CD4-positive, alpha-beta T cell treated with Interleukin-4 for 4 hours (primary cell): ENCODE data around the gene MYOG.

ENCODE experiments used
- DNase-seq: peaks from one replicate; pipeline ENCODE4 v3.0.0-alpha.2; 2020

Gene MYOG

DNA sequence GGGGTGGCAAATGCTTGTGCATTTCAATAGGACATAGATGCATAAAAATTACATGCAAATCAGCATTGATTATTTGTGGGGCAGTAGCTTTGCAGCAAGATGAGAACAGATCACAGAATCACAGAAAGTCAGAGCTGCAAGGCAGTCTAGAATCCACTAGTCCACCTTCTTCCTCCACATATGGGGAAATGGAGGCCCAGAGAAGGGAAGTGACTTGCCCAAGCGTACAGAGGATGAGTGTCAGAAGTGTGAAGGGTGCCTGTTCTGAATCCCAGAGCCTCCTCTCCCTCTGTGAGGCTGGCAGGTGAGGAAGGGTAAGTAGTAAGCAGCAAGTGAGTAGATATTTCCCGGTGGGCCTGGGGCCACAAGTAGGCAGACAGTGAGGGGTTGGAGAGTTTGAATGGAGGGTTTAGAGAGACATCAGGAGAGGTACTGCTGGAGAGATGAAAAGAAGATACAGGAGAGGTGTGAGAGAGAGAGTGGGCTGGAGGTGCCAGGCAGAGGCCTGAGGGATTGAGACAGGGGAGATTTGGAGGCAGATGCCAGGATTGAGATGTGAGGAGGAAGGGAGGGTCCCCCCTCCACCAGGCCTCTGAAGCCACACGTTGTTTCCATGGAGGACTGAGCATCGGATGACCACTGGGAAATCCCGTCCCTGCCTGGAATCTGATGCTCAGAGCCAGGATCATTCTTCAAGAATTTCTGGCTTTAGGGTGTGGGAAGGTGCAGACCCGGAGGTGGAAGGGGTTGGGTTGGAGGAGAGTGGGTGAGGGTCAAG is 4.8 kb upstream of the MYOG start:
- DNase-seq: no peak

DNA sequence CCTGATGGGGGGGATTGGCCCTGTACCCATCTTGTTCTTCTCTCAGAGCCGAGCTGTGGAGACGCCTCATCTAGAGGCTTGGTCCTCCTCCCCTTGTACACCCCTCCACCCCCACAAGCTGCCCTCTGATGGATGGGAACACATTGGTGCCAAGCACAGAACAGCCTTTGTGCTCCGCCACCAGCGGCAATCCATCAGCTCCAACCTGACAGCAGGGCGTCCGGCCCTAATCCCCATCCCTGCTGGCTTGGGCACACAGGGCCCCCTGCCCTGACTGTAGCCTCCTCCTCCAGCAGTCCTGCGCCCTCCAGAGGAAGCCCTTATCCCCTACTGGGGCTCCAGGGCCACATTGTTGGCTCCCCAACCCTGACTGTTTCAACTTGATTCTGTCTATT is 3.8 kb upstream of the MYOG start:
- no peak for DNase-seq

DNA sequence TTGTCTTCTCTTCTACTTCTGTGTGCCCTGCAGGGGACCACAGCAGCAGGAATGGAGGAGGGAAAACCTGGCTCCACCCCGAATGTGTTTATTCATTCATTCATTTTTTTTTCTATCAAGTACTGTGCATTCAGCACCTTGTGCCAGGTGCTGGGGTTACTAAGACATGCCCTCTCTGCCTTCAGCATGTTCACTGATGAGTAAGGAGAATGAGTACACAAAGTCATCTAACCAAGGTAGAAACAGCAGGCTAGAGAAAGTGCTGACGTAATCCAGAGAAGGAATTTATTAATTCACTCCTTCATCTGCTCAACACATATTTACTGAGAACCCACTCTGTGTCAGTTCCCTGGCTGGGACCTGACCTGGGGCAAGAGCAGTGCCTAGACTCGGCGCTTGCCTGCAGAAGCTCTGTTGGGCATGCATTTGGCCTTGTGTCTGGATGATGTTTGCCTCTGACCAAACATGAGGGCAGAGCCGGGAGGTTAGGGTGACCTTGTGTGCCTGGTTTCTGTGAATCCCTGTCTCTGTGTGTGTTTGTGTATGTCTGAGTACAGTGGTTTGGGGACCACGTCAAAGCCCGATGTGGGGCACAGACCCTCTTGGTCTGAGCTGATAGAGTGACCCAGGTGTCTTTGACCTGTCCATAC is 3.3 kb upstream of the MYOG start:
- DNase-seq: no peak

DNA sequence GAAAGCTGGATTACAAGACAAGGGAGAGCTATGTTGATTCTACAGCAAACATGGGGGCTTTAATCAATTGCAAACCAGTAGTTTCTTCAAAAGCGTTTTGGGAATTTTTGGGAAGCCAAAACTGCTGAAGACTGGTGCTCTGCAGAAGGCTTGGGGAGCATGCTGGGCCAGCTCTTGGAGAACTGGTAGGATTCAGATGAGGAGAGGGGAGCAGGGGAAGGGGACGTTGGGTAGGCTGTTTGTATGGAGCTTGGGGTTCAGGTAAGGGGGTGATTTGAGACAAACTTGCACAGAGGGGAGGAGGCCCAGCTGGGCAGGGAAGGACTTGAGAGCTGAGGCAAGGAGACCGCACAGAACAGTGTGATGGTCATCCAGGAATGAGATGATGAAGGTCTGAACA is 2.6 kb upstream of the MYOG start:
- no peak for DNase-seq

DNA sequence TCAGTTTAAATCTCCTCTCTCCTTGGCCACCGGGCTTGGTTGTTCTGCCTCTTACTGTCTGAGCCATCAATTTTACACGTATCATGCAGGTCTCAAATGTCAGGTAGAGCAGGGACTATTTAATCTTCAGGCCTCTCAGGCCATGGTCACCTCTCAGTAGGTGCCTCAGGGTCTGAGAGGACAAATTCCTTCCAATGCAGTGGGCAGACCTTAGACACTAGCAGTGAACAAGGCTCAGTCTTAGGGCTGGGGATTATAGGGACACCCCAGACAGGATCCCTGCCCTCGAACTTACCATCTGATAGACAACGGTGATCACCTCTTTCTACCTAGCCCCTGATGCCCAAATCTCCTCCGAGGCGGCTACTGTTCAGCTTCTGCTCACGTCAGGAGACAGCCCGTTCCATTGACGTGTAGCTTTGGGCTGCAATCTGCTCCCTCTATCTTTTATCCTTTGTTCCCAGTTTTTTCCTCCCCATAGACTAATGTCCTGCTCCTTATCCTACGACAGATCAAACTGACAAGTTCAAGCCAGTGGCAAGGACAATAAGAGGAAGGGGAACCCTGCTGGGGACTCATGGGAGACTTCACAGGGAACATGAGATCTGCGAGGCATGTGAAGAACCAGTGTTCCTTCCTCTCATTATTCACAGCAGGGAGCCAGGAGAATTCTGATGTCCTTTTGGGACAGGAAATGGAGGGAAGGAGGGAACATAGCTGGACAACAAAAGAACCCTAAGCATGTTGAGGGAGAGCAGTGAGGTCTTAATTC is 1.4 kb upstream of the MYOG start:
- no peak for DNase-seq

DNA sequence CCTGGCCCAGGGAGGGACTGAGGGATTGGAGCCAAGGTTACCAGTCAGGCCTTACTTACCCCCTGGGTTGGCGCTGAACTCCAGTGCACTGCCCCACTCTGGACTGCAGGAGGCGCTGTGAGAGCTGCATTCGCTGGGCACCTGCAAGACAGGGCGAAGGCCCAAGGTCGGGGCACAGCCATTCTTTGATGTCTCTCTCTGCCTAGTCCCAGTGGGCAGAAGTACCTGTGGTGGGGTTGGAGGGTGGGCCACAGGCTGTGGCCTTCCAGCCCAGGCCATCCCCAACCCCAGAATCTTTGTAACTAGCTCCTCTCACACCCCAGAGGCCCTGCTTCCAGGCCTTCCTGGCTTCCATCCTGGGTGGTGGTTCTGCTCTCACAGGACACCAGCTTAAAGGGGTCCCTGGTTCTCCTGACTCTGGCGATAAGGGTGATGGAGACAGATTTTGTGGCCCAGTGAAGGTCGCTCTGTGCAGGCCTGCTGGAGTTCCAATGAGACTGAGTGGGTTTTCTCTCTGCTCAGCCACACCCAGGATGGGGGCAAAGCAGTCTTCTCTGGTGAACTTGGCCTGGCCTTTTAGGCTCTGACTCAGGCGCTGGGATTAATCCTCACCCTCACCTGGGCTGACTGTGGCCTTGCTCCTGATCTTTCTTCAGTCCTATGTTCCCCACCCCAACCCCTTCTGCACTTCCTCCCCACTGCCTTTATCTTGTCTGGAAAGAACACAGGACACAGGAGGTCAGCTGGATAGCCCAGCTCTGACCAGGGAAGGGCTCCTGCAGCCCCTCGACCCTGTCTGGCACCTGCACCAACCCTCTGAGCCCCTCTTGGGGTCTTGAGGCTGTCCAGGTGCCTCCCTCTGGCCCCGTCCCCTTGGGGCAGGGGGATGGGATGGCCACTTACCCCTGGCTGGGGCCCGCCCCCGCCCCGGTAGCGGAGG is 954 bp downstream of the MYOG start:
- no peak for DNase-seq

DNA sequence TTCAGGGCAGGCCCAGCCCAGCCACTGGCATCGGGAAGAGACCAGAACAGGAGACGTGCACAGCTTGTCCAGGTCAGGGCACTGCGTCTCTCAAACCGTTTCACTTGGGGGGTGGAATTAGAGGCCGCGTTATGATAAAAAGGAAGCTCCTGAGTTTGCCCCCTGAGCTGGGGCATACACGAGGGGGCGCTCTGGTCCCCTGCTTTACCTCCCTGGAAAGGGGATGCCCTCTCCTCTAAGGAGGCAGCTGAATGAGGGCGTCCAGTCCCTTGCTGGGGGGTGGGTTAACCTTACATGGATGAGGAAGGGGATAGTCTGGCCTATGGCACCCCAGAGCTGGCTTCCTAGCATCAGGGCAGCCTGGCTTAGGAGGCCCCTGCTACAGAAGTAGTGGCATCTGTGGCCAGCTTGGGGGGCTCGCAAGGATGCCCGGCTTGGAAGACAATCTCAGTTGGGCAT is 2.3 kb downstream of the MYOG start:
- DNase-seq: no peak

DNA sequence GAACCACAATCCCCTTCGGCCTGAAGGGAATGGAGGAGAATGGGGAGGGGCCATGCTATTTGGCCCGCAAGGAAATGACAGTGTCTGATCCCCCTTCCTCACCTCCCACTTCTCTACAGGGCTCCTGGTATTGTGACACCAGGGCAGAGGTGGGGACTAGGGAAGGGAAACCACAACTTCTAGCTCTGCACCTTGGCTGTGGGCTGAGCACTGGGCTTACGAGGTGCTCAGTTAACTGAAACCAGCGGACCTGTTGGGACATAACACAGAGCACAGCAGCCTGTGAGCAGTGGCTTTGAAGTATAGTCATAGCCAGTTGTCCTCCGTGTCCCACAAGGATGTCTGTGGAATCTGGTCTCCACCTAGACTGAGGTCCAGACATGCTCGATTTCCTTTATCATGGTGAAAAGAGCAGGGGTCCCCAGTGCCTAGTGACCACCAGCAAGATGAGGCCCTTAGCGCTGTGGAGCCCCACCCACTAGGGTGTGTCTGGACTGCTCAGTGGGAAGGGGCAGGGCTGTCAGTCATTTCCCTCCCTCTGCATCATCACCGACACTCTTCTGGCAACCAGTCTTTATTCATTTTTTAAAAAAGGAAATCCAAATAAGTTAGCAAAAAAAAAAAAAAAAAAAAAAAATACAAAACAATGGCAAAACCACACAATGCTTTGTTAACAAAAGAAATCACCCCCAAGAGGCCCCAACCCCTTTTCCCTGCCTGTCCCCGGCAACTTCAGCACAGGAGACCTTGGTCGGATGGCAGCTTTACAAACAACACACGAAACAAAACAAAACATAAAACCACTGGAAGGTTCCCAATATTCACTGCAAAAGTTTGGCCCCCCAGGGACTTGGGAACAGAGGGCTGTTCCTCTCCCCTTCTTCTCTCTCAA is 3.0 kb downstream of the MYOG start:
- no peak for DNase-seq

DNA sequence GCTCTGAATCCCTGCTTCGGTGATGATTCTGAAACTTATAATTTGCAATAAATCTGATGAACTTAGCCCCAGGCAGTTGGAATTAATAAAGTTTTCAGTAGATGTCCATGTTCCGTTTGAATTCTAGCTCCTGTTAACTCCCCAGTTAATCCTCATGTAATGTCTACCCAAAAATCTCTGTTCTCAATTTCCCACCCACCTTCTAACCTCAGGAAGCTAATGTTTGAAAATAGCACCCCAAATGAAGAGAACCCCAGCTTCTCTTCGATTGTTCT is 3.6 kb downstream of the MYOG start:
- DNase-seq: no peak

DNA sequence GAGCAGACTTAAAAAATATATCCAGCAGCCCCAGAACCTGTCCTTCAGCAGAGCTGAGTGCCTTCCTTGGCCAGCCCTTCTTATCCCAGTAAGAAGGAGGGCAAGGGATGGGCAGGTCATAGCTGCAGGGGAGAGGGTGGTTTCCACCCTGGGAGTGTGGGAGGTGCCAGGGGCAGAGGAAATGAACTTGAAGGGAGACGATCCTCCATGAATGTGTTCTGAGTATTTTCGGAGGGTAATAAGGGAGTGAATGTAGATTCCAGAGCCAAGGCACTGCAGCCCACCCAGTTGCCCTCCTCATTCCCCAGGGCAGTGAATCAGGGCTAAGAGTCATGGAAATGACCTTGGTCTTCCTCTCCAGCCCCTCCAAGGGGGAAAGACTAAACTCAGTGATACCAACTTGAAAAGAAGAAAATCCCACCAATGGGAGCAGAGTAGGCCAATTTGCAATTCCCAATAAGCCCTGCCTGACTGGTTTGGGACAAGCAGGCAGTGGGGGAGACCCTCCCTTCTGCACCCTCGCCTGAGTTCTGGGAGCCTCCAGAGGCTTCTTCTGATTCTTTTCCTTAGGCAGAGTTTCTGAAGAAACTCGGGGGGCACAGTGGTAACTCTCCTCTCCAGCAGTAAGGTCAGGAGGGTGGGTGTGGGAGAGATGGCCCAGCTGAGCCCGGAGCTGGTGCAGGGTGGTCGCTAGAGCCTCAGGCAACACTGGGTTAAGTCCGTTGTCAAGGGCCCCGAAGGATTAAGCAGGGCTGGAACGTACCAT is 4.2 kb downstream of the MYOG start:
- no peak for DNase-seq

DNA sequence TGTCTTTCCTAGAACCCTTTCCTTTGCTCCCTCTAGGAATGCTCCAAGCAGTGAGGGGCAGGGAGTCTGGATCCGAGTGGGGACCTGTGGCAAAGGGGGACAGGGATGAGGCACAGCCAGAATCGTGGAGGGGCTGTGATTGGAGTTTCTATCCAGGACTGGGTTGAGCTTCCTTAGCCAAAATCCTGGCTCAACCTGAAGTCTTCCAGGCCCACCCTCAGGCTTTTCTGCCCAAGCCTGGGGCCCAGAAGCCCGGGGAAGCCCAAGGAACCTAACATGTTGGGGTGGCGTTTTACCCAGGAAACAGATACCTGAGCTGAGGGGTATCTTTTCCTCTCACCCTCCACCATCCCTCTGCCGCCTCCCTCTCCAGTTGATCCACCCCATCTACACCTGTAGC is 5.4 kb downstream of the MYOG start:
- DNase-seq: no peak

DNA sequence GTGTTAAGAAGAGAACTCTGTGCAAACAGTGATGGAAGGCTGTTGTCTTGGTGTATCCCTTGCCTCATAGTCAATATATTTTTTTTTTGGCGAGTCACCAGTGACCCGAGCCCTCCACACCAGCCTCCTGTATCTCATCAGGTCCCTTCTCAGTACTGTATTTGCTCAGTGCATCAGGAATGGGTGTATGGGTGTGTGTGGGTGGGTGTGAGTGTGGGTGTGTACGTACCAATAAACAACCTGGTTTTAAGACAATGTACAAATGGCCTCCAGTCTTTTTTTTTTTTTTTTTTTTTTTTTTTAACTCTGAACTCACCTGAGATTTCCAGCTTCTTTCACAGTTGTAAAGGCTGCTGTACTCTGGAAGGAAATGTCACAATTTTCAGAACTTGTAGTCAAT is 7.3 kb downstream of the MYOG start:
- no peak for DNase-seq

DNA sequence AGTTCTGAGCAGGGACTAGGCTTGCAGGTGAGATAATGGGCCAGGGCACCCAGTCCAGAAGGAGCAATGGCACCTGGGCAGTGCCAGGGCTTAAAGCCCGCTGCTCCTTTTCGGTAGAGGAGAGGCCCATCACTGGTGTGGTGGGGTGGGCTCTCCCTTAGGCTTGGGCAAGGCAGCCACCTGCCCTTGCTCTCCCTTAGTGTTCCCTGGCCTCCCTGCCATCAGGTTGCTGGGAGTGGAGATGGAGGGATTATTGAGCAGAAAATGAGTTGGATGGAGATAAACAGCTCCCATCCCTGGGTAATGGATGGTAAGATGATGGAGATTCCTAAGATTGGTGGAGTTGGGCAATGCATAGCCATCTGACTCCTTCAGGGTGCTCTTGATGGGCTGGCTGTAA is 7.9 kb downstream of the MYOG start:
- no peak for DNase-seq

DNA sequence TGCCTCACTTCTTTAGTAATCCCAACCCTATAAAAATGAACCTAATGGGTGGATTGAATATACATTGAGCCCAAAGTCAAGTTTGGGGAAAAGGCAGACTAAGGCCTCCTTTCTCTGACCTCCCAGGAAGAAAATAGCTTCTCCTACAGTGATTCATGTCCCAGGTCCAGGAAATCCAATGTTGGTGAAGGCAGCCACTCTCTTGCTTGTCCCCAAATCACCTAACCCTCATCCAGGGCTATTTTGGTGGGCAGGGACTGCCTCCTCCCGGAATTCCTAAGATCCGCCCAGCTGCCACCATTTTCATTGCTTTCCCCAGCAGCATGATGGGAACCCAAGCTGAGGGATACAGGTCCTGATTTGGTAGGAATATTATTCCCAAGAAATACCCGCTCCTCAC is 8.4 kb downstream of the MYOG start:
- DNase-seq: no peak

DNA sequence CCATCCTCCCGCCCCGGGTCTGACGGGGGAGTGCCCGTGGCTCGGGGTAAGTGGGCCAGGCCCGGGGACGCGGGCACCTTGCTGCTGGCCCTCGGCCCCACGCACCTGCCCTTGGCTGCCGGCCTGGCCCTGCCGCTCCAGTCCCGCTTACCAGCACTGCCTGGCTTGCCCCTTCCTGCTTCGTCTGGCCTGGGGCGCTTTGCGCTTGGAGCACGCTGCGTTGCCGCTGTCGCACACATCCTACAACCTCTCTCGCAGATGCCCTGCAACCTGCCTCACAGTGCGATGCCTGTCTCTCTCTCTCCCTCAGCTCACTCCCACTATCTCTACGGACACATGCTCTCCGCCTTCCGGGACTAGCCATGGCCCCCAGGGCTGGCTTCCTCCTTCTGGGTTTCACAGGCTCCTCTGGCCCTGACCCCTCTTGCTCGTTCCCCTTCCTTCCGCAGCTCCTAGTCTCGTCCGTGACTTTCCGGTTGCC is 9.7 kb downstream of the MYOG start:
- no peak for DNase-seq

DNA sequence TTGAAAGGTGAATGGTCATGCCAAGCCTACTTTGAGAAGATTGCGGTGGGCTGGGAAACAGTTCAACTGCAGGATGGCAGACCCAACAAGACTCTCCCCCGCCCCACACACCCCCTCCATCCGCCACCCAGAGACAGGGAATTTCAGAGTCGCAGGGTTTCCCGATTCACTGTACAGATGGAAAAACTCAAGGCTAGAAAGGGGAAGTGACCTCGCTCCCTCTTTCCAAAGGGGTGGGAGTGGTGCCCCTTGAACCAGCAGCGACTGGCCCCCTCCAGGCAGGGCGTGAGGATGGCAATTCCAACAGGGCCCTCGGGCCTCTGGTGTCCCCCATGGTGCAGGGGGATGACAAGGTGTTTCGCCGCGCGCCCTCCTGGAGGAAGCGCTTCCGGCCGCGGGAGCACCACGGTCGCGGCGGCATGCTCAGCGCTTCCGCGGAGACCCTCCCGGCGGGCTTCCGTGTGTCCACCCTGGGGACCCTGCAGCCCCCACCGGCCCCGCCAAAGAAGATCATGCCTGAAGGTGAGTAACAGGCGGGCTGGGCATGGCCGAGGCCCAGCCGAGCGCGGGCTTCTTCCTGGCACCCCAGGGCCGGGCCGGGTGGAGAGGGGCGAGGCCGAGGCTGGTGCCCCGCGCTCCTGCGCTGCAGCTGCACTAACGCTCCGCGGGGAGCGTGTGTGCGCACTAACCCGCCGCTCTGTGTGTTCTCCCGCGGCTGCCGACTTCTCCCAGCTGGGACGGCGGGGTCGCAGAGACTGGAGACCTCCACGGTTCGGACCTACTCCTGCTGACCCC is 10.4 kb downstream of the MYOG start:
- no peak for DNase-seq

DNA sequence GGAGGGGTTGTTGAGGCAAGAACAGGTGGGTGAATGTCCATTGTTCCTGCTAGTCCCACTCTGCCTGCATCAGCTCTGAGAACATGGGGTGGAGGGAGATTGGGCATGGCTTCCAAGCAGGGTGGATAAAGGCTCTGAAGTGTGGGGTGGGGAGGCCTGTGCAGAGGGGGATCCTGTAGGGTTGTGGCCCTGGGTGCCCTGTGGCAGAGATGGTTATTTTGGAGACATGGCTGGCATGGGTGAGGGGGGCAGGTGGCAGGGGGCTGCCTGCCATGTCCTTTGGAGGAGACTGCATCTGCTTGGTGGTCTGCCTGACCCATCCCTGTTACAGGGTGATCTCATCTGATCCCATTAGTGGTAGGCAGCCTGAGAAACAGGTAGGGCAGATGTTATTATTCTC is 11.2 kb downstream of the MYOG start:
- no peak for DNase-seq

DNA sequence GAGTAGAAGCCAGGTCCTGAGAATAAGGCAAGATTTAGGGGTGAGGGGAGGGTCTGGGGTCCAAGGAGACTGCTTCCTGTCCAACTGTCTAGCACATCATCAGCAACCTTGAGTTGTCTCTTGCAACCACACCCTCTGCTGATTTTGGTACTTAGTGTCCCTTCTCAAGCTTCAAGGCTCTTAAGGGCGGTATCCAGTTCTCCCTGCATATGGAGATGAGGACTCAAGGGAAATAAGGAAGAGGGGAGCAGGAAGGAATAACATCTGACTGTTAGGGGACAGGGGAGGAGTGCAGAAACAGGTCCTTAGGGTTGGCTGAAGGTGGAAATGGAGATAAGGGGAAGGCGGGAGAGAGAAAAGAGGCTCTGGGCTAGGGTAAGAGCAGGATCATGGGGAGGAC is 12.3 kb downstream of the MYOG start:
- DNase-seq: no peak

DNA sequence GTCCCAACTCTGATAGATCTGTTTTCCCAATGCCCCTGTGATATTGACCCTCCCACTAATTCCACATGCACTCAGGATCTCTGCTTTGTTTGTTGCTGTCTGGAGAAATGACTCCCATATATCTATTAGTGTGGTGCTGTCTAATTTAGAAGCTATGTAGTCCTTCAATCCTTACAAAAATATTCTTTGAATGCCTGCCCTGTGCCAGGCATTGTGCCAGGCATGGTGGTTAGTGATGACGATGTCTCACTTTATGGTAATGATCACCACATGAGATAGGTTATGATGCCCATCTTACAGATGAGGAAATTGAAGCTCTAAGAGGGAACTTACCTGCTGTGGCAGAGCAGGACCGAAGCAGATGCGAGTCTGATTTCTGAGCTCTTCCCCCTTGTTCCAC is 12.9 kb downstream of the MYOG start:
- no peak for DNase-seq

DNA sequence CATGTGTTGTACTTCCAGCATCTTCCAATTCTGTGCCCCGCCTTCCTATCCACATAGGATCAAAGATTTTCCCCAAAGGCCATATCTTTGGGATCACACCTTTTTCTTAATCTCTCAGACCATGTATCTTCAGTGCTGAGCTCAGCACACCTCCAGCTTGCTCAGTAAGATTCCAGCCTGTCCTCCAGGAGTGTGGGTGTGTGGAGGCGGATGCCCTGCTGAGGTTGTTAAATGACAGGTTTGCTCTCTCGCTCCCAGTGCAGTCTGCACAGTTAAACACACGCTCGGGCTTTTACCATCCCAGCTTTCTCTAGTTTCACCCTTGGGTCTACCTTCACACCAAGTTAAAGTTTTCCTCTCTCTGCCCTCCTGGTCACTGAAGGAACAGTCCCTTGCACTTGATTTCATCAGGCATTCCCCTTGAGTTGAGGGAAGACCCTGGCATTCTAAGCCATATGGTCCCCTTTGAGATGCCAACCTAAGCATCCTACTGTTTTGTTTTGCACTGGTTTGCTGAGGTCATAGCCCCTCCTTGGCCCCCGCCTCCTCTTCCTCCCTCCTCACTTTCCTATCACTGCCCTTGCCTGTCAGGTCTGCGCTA is 13.7 kb downstream of the MYOG start:
- no peak for DNase-seq
